HEK293 (cell line): ENCODE data around the gene ADRM1.

Source experiments
- BCL11A ChIP-seq: fragments of 450-650 bp; formaldehyde crosslinking; IDR thresholded peaks from 2 replicates; pipeline ENCODE4 v1.5.1; 2016; ENCODE audit warnings: low read depth, missing biosample characterization, missing genetic modification characterization
- CTCF ChIP-seq: fragments of 450-650 bp; formaldehyde crosslinking; IDR thresholded peaks from 2 replicates; pipeline ENCODE4 v1.5.1; 2016; ENCODE audit warnings: missing biosample characterization, missing genetic modification characterization
- INSM2 ChIP-seq: fragments of 450-650 bp; formaldehyde crosslinking; IDR thresholded peaks from 2 replicates; pipeline ENCODE4 v1.5.1; 2016; ENCODE audit warnings: missing biosample characterization, missing genetic modification characterization
- KLF7 ChIP-seq: fragments of 450-650 bp; formaldehyde crosslinking; IDR thresholded peaks from 2 replicates; pipeline ENCODE4 v1.5.1; 2016; ENCODE audit warnings: missing biosample characterization, missing genetic modification characterization, borderline replicate concordance
- KLF9 ChIP-seq: fragments of 450-650 bp; formaldehyde crosslinking; IDR thresholded peaks from 2 replicates; pipeline ENCODE4 v1.5.1; 2016; ENCODE audit warnings: missing biosample characterization, missing genetic modification characterization, low read depth
- SP2 ChIP-seq: fragments of 450-650 bp; formaldehyde crosslinking; IDR thresholded peaks from 2 replicates; pipeline ENCODE4 v1.5.1; 2016; ENCODE audit warnings: missing biosample characterization, missing genetic modification characterization
- ZBTB10 ChIP-seq: fragments of 450-650 bp; formaldehyde crosslinking; IDR thresholded peaks from 2 replicates; pipeline ENCODE4 v1.5.1; 2016; ENCODE audit warnings: missing biosample characterization, missing genetic modification characterization
- ZBTB11 ChIP-seq: fragments of 450-650 bp; formaldehyde crosslinking; conservative IDR thresholded peaks from 2 replicates; pipeline ENCODE4 v1.5.1; 2016; ENCODE audit warnings: low read depth, missing biosample characterization, missing genetic modification characterization
- ZNF121 ChIP-seq: fragments of 450-650 bp; formaldehyde crosslinking; IDR thresholded peaks from 2 replicates; pipeline ENCODE4 v1.5.1; 2016; ENCODE audit warnings: missing biosample characterization, missing genetic modification characterization
- ZNF133 ChIP-seq: fragments of 450-650 bp; formaldehyde crosslinking; IDR thresholded peaks from 2 replicates; pipeline ENCODE4 v1.5.1; 2016; ENCODE audit warnings: missing biosample characterization, missing genetic modification characterization
- ZNF175 ChIP-seq: fragments of 450-650 bp; formaldehyde crosslinking; IDR thresholded peaks from 2 replicates; pipeline ENCODE4 v1.5.1; 2016; ENCODE audit warnings: missing biosample characterization, missing genetic modification characterization
- ZNF184 ChIP-seq: fragments of 450-650 bp; IDR thresholded peaks from 2 replicates; pipeline ENCODE4 v1.5.1; 2018; ENCODE audit warnings: missing biosample characterization, mild to moderate bottlenecking, missing genetic modification characterization
- ZNF24 ChIP-seq: fragments of 450-650 bp; formaldehyde crosslinking; IDR thresholded peaks from 2 replicates; pipeline ENCODE4 v1.5.1; 2016; ENCODE audit warnings: missing biosample characterization, missing genetic modification characterization
- ZNF266 ChIP-seq: fragments of 450-650 bp; formaldehyde crosslinking; IDR thresholded peaks from 2 replicates; pipeline ENCODE4 v1.5.1; 2016; ENCODE audit warnings: missing biosample characterization, missing genetic modification characterization, low read depth
- ZNF292 ChIP-seq: fragments of 450-650 bp; formaldehyde crosslinking; IDR thresholded peaks from 2 replicates; pipeline ENCODE4 v1.5.1; 2016; ENCODE audit warnings: low read depth, missing biosample characterization, missing genetic modification characterization, borderline replicate concordance
- ZNF37A ChIP-seq: fragments of 450-650 bp; IDR thresholded peaks from 2 replicates; pipeline ENCODE4 v1.5.1; 2018; ENCODE audit warnings: missing biosample characterization, missing genetic modification characterization
- ZNF394 ChIP-seq: fragments of 450-650 bp; formaldehyde crosslinking; IDR thresholded peaks from 2 replicates; pipeline ENCODE4 v1.5.1; 2016; ENCODE audit warnings: missing biosample characterization, missing genetic modification characterization, mild to moderate bottlenecking, moderate library complexity, borderline replicate concordance
- ZNF398 ChIP-seq: fragments of 450-650 bp; formaldehyde crosslinking; IDR thresholded peaks from 2 replicates; pipeline ENCODE4 v1.5.1; 2017; ENCODE audit warnings: missing biosample characterization, missing genetic modification characterization
- ZNF426 ChIP-seq: fragments of 450-650 bp; formaldehyde crosslinking; IDR thresholded peaks from 2 replicates; pipeline ENCODE4 v1.5.1; 2017; ENCODE audit warnings: missing biosample characterization, missing genetic modification characterization, mild to moderate bottlenecking, inconsistent platforms, moderate library complexity
- ZNF433 ChIP-seq: fragments of 450-650 bp; formaldehyde crosslinking; IDR thresholded peaks from 2 replicates; pipeline ENCODE4 v1.5.1; 2016; ENCODE audit warnings: missing biosample characterization, missing genetic modification characterization, low read depth
- ZNF473 ChIP-seq: fragments of 450-650 bp; formaldehyde crosslinking; IDR thresholded peaks from 2 replicates; pipeline ENCODE4 v1.5.1; 2017; ENCODE audit warnings: missing biosample characterization, missing genetic modification characterization
- ZNF501 ChIP-seq: fragments of 450-650 bp; formaldehyde crosslinking; IDR thresholded peaks from 2 replicates; pipeline ENCODE4 v1.5.1; 2016; ENCODE audit warnings: missing biosample characterization, missing genetic modification characterization
- ZNF555 ChIP-seq: fragments of 450-650 bp; formaldehyde crosslinking; conservative IDR thresholded peaks from 2 replicates; pipeline ENCODE4 v1.5.1; 2017; ENCODE audit warnings: missing biosample characterization, mild to moderate bottlenecking, missing genetic modification characterization, inconsistent platforms
- ZNF561 ChIP-seq: fragments of 450-650 bp; IDR thresholded peaks from 2 replicates; pipeline ENCODE4 v1.5.1; 2018; ENCODE audit warnings: missing biosample characterization, missing genetic modification characterization, borderline replicate concordance
- ZNF624 ChIP-seq: fragments of 450-650 bp; formaldehyde crosslinking; IDR thresholded peaks from 2 replicates; pipeline ENCODE4 v1.5.1; 2017; ENCODE audit warnings: missing biosample characterization, missing genetic modification characterization
- ZNF692 ChIP-seq: fragments of 450-650 bp; formaldehyde crosslinking; IDR thresholded peaks from 2 replicates; pipeline ENCODE4 v1.5.1; 2016; ENCODE audit warnings: missing biosample characterization, missing genetic modification characterization

Gene ADRM1

GRCh38 chr20:62302341-62303061 is at the start of gene ADRM1 (continued):
- TF ChIP-seq INSM2 (tag by site-specific recombination), result peak; percentile 28; the same call in 1 of the 2 replicates
- TF ChIP-seq ZNF501 (tag by site-specific recombination), result no peak
- no peak for TF ChIP-seq ZNF292 (tag by site-specific recombination)
- TF ChIP-seq KLF7 (tag by site-specific recombination), result peak; percentile 51; the same call in 1 of the 2 replicates
- TF ChIP-seq ZNF266 (tag by site-specific recombination), result no peak
- no peak for TF ChIP-seq ZNF175 (tag by site-specific recombination)
- TF ChIP-seq ZNF692 (tag by site-specific recombination), result peak; percentile 61; the same call in 1 of the 2 replicates
- no peak for TF ChIP-seq ZNF184 (tag by site-specific recombination)
- TF ChIP-seq ZNF394 (tag by site-specific recombination), result peak; percentile 21; the same call in 1 of the 2 replicates
- peak; percentile 71 for TF ChIP-seq BCL11A (tag by site-specific recombination)
- TF ChIP-seq ZNF133 (tag by site-specific recombination), result no peak
- TF ChIP-seq SP2 (tag by site-specific recombination), result peak; percentile 93
- no peak for TF ChIP-seq ZNF37A
- peak; percentile 61; the same call in 1 of the 2 replicates for TF ChIP-seq ZNF398 (tag by site-specific recombination)
- TF ChIP-seq ZBTB10, result peak; percentile 97
- peak; percentile 98 for TF ChIP-seq CTCF (tag by site-specific recombination)
- TF ChIP-seq ZBTB11 (tag by site-specific recombination), result peak; percentile 95
- peak; percentile 49 for TF ChIP-seq ZNF121 (tag by site-specific recombination)
- TF ChIP-seq ZNF433, result no peak
- peak; percentile 55; the same call in 1 of the 2 replicates for TF ChIP-seq ZNF24 (tag by site-specific recombination)
- no peak for TF ChIP-seq ZNF473
- TF ChIP-seq KLF9 (tag by site-specific recombination), result peak; percentile 52
- no peak for TF ChIP-seq ZNF555 (tag by site-specific recombination)
- no peak for TF ChIP-seq ZNF624 (tag by site-specific recombination)
- TF ChIP-seq ZNF561 (tag by site-specific recombination), result peak; percentile 89
- TF ChIP-seq ZNF426 (tag by site-specific recombination), result no peak
